Activated CD4-positive, CD25-positive, alpha-beta regulatory T cell (primary cell): ENCODE results near the gene ATAD3B.
"Not testable (repeated sequence)": the region's sequence is repeated elsewhere in the genome, so short reads cannot be mapped to it uniquely, and the experiment has no call there.

Experiments
- DNase-seq, 4 experiments: peaks; one replicate each; lab custom pipeline; 2025; lab: John Stamatoyannopoulos, UW

Gene ATAD3B

GRCh38 chr1:1432951-1433803, 38.4 kb upstream of the ATAD3B start:
- no peak for DNase-seq

GRCh38 chr1:1433804-1434130, 37.8 kb upstream of the ATAD3B start:
- DNase-seq: no peak

GRCh38 chr1:1434131-1434823, 37.3 kb upstream of the ATAD3B start:
- no peak for DNase-seq

- DNase-seq: no peak
Observed at GRCh38 chr1:1434824-1435105, 36.8 kb upstream of the ATAD3B start.

- DNase-seq: peak in 2 of 4 experiments; percentile 24 to 27
Observed at GRCh38 chr1:1435106-1435903, 36.3 kb upstream of the ATAD3B start, which contains the start of gene VWA1. VWA1 (plus strand) TSS chr1:1435690; CDS start chr1:1435749, 59 bp downstream.

GRCh38 chr1:1435911-1436629, 35.5 kb upstream of the ATAD3B start:
- DNase-seq: no peak

- no peak for DNase-seq
Observed at GRCh38 chr1:1436630-1437032, 34.9 kb upstream of the ATAD3B start.

GRCh38 chr1:1437033-1437903, 34.3 kb upstream of the ATAD3B start:
- no peak for DNase-seq

GRCh38 chr1:1437904-1438376, 33.6 kb upstream of the ATAD3B start:
- no peak for DNase-seq

- DNase-seq: no peak
Observed at GRCh38 chr1:1438531-1439381, 32.8 kb upstream of the ATAD3B start.

GRCh38 chr1:1439546-1440261, 31.9 kb upstream of the ATAD3B start:
- no peak for DNase-seq

- no peak for DNase-seq
Observed at GRCh38 chr1:1440262-1441001, 31.1 kb upstream of the ATAD3B start.

- peak; percentile 25 to 47 (median 36) for DNase-seq
Observed at GRCh38 chr1:1441002-1441888, 30.3 kb upstream of the ATAD3B start.

- DNase-seq: no peak
Observed at GRCh38 chr1:1442069-1442770, 29.3 kb upstream of the ATAD3B start.

GRCh38 chr1:1446631-1447030, 24.9 kb upstream of the ATAD3B start:
- DNase-seq: not testable (repeated sequence)

- DNase-seq: no peak
Observed at GRCh38 chr1:1449099-1449739, 22.3 kb upstream of the ATAD3B start, which contains the start of gene ATAD3C. ATAD3C (plus strand) TSS chr1:1449689; CDS start chr1:1450684, 995 bp downstream.
